GM19239 (cell line): Measurements from ENCODE around the gene ADAMTS7.
"Not testable (repeated sequence)": the region's sequence is repeated elsewhere in the genome, so short reads cannot be mapped to it uniquely, and the experiment has no call there.

ENCODE experiments used
- DNase-seq: peaks from one replicate; pipeline ENCODE4 v3.0.0; 2011; ENCODE audit warnings: low spot score; ENCODE audit not compliant: insufficient read length
- FAIRE-seq: peaks from 2 replicates; lab custom pipeline; 2011; peaks lifted over from hg19 to GRCh38; lab: Jason Lieb, UNC

The ADAMTS7 gene

GRCh38 chr15:78830514-78831228, 19.4 kb upstream of the ADAMTS7 start:
- DNase-seq, result no peak
- peak; percentile 56 for FAIRE-seq

DNA sequence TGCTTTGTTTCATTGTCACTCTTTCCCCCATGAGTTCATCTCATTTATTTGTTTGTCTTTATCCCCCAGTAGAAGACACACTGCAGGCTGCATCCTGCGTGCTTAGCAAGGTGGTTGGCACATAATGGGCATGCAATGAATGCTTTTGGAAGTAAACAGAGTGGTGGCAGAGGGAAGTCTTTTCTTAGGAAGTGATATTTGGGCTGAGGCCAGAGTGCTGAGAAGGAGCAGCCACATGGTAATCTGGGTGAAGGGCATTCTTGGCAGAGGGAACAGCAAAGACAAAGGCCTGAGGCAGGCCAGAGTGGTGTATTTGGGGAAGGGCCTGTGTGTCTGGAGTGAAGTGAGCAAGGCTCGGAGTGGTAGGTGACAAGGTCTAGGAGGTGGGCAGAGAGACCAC, 17.7 kb upstream of the ADAMTS7 start:
- FAIRE-seq (no peak), DNase-seq (no peak)

DNA sequence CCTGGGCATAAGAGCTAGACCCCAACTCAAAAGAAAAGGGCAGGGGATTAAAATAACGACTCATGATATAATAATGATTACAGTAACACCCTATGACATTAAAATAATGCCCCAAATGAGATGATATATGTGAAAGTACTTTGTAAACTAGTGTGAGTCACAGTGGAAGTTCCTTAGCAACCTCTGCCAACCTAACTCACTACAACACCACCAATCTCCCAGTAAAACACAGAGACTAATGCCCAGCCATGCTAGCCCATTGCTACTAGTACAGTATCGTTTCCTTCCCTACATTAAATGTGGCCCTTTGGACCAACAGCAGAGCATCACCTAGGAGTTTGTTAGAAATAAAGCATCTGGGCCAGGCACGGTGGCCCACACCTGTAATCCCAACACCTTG, 11.2 kb upstream of the ADAMTS7 start:
- no peak for FAIRE-seq
- no peak for DNase-seq

- DNase-seq, result no peak
- FAIRE-seq, result no peak
Measured at GRCh38 chr15:78811825-78812183, 540 bp upstream of the ADAMTS7 start.

DNA sequence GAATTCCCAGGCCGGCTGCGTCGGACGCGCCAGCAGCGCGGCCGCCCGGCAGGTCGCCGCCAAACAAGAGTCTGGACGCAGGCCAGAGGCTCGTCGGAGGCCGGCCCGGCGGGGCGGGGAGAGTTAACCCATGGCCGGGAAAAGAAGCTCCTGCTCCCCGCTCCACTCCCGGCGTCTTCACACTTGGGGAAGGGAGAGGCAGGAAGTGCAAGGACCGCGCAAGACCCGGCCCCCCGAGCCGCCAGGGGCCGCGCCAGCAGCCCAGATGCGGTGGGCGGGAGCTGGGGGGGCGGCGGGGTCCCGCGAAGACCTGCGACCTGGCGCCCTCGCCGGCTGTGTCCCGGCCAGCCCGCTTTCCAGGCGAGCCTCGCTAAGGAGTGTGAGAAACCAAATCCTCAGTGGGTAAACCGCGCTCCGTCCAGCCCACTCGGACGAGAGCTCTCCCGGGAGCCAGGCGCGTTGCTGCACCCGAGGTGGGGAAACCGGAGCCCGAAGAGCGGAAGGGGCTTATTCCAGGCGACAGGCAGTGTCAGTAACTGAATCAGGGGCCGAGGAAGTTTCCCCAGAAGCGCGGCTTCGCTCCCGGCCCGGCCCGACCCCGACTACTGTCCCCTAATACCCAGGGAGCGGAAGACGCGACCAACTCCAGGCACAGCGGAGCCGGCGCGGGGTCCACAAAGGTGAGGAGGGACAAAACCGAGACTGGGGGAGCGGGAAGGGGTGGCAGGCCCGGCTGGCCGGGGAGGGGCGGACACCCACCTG, 721 bp downstream of the ADAMTS7 start:
- DNase-seq, result peak; percentile 31

GRCh38 chr15:78810003-78810361, 1.3 kb downstream of the ADAMTS7 start:
- DNase-seq (no peak), FAIRE-seq (no peak)

More for the DNA sequence above, 721 bp downstream of the ADAMTS7 start:
- FAIRE-seq, result no peak

DNA sequence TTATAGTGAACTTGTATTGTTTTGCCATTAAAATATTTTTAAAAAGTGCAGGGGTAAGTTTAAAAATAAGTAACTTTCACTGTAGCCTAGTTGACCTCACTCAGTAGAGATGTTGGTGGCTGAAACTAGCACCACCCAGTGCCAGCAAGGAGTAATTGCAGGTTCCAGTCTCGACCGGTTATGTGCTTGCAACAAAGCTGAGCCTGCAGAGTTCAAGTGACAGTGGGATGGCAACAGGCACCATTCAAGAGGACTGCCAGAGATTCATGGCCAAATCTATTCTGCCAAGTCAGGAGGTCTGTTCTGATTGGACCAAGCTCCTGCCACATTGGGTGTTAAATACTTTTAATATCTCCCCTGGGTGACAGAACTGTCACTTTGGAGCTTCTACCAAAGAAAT, 2.7 kb downstream of the ADAMTS7 start:
- peak; percentile 60 for FAIRE-seq
- DNase-seq, result peak; percentile 53

DNA sequence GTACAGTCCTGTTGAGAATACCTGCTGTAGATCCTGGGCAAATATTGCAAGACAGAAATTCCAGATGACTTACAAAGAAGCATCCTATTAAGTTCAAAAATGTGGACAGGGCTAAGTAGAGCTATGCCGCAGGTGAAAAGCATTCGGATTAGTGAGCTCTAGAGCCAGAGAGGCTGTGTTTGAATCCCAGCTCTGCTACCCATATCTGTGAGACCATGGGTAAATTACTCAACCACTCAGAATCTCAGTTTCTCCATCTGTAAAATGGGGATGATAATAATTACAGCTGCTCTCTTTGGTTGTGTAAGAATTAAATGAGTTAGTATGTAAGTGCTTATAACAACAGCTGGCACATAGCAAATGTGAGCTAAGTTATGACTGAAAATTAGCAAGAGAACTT, 3.9 kb downstream of the ADAMTS7 start:
- FAIRE-seq, result no peak
- DNase-seq, result no peak

DNA sequence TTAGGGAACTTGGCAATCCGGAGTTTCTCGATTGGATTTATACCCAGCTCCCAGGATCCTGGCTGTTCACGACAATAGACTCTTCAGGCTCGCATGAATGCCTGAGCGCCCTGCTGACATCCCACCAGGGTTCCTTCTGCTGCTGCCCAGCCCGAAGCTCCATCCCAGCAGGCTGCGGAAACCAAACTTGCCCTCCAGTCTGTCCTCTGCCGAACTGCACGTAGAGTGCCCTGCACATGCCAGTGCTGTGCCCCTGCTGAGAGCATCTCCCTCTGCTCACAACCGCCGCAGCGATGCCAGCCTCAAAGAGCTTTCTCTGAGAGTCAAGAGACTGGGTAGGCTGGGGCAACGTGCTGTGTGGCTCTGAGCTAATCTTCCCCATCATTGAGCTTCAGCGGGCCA, 6.9 kb downstream of the ADAMTS7 start:
- FAIRE-seq, result no peak
- no peak for DNase-seq

GRCh38 chr15:78800806-78801205, 10.5 kb downstream of the ADAMTS7 start:
- no peak for FAIRE-seq
- DNase-seq, result no peak

- no peak for FAIRE-seq
- DNase-seq, result no peak
Measured at GRCh38 chr15:78800189-78800588, 11.1 kb downstream of the ADAMTS7 start.

GRCh38 chr15:78799102-78799501, 12.2 kb downstream of the ADAMTS7 start:
- not testable (repeated sequence) for FAIRE-seq, DNase-seq

DNA sequence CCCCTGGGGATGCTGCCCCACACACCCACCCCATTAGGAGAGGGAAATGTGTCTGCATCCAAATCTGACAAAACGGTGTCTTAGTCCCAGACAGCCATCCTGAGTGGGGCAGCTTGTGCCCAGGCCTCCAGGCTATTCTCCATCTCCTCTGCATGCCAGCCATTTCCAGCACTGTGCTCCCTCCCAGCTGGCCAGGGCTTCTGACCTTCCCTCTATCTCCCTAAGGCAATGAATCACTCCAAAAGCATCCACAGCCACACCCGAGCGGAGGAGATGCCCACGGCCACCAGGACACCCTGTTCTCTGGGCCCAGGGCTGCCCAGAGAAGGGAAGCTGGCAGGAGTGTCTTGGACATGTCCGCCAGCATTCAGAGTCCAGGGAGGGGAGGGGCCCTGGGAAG, 12.9 kb downstream of the ADAMTS7 start:
- DNase-seq, FAIRE-seq: not testable (repeated sequence)

DNA sequence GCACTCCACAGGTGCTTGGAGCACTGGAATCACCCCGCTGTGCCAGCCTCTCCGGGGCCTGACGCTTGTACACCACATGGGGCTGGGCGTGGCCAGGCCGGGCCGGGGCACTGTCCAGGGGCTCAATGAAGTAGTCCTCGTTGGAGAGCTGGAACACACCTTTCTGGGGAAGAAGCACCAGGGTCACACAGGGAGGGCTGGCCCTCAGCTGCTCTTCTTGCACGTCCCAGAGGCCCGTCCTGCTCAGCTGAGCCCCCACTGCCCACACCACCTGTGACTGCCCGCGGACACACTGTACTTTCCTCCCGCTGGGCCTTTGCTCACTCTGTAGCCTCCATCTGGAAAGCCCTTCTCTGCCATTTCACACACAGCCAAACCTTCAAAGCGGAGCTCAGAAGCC, 13.3 kb downstream of the ADAMTS7 start:
- FAIRE-seq (no peak), DNase-seq (no peak)

- no peak for DNase-seq
- no peak for FAIRE-seq
Measured at GRCh38 chr15:78796510-78796909, 14.8 kb downstream of the ADAMTS7 start.

- DNase-seq, result no peak
- no peak for FAIRE-seq
Measured at GRCh38 chr15:78795043-78795442, 16.2 kb downstream of the ADAMTS7 start.

GRCh38 chr15:78794446-78794845, 16.8 kb downstream of the ADAMTS7 start:
- not testable (repeated sequence) for DNase-seq, FAIRE-seq

- DNase-seq (no peak), FAIRE-seq (no peak)
Measured at GRCh38 chr15:78791357-78791756, 19.9 kb downstream of the ADAMTS7 start.

DNA sequence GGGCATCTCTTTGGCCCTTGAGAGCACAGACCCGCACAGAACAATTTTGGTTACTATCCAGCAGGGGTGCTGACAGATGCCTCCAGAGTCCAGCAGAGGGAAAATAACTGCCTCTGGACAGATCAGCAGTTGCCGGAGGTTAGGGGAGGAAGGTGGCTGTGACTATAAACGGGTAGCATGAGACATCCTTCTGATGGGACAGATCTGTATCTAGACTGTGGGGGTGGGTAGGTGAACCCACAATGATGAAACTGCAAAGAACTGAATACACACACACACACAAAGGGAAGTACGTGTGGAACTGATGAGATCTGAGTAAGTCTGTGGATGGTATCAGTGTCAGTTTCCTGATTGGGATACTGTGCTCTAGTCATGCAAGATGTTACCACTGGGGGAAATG, 21.2 kb downstream of the ADAMTS7 start:
- no peak for FAIRE-seq

GRCh38 chr15:78789615-78790014, 21.6 kb downstream of the ADAMTS7 start:
- no peak for FAIRE-seq

More for the DNA sequence above, 21.2 kb downstream of the ADAMTS7 start:
- DNase-seq, result no peak

DNA sequence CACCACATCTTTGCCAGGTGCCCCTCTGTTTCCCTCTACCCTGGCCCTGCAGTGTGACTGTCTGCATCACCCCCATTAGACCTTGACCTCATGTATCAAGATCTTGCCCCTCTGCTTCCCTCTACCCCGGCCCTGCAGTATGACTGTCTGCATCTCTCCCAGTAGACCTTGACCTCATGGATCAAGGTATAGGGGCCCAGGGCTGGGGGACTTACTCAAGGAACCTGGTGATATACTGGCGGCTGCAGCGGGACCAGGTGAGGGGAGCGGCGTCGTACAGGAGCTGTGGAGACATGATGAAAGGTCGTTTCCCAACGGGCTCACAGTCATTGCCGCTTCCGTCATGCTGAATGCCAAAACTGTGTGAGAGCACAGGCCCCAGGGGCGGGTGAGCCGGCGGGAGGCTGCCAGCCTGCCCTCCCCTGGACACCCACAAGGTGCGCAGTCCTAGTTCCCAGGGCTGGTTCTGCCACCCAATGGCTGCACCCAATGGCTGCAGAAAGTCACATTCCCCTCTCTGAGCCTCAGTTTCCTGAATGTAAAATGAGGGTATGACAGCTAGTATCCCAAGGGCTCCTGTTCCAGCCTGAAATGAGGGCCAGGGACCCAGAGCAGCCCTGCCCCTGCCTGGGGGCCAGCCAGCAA, 23.1 kb downstream of the ADAMTS7 start:
- no peak for DNase-seq
- no peak for FAIRE-seq

More at GRCh38 chr15:78789615-78790014, 21.6 kb downstream of the ADAMTS7 start:
- no peak for DNase-seq
